Left lung (tissue), 10 donors: ENCODE data around the gene MAZ. TPM values are rescaled to one million over a fixed set of nuclear protein-coding genes. Genes with fewer than 3 reads are reported as not detected.

Experiments
- ATAC-seq: fragments of 200-7000 bp; cut with Tn5 transposase; one replicate; pipeline ENCODE4 v1.9.1; 2020; ENCODE audit warnings: moderate library complexity
- DNase-seq, 4 donors: peaks; one replicate each; pipeline ENCODE4 v3.0.0-alpha.2; 2013 to 2020
- H3K27ac ChIP-seq, 2 donors: fragments of 200-600 bp; sonication (generic) in 1 of 2; one replicate each; pipeline versions ENCODE4 v1.5.0 to v1.8.0; 2020 to 2021
- H3K27me3 ChIP-seq, 2 donors: fragments of 200-600 bp; sonication (generic) in 1 of 2; one replicate each; pipeline versions ENCODE4 v1.5.0 to v1.8.0; 2020 to 2021
- H3K36me3 ChIP-seq, 2 donors: fragments of 200-600 bp; sonication (generic) in 1 of 2; one replicate each; pipeline versions ENCODE4 v1.5.0 to v1.8.0; 2020 to 2021
- H3K4me1 ChIP-seq, 2 donors: fragments of 200-600 bp; one replicate each; pipeline ENCODE4 v1.8.0; 2021
- H3K4me3 ChIP-seq, 2 donors: fragments of 200-600 bp; sonication (generic) in 1 of 2; one replicate each; pipeline versions ENCODE4 v1.5.0 to v1.8.0; 2020 to 2021; ENCODE audit warnings: mild to moderate bottlenecking in 1 of 2
- H3K9me3 ChIP-seq, 2 donors: fragments of 200-600 bp; sonication (generic) in 1 of 2; one replicate each; pipeline versions ENCODE4 v1.5.0 to v1.8.0; 2020 to 2021
- CTCF ChIP-seq, 2 donors: fragments of 200-600 bp; sonication (generic) in 1 of 2; IDR thresholded peaks; one replicate each; pipeline versions ENCODE4 v1.5.0 to v1.8.0; 2021; ENCODE audit warnings: antibody characterized with exemption in 2 of 2
- intact Hi-C, 2 donors: fragments of 100-400 bp; cut with DNase I; formaldehyde crosslinking; loops; one replicate each; pipeline versions ENCODE4 v1.11.2 to v1.14.2; 2022
- polyA plus RNA-seq, 6 donors: library from polyadenylated mRNA; unstranded; fragments of 120-200 nt; gene quantifications; one replicate each; pipeline ENCODE4 v1.2.1, GENCODE V29; 2013; ENCODE audit not compliant: insufficient read length in 6 of 6
- total RNA-seq, 2 donors: library from RNA; stranded (reverse); fragmentation: NEBNext Ultra II Directional; extraction: Animal tissue kit (Norgen Biotek cat#: 25700); gene quantifications; one replicate each; pipeline ENCODE4 v1.2.1, GENCODE V29; 2021
- donor health status: DM: no; HTN: yes; CAD: no.
- donor health status: DM: no; HTN: no; CAD: no.

The MAZ gene
- total and polyA plus RNA-seq, 8 donors, result 193 to 353 (median 287) TPM

GRCh38 chr16:29816694-29817441, 10.5 kb downstream of the MAZ start:
- Histone ChIP-seq H3K4me1 (peaks cover 31 to 74% of the 10 kb centered on the region in 2 donors), H3K27ac (peak overlapping the region; percentile 97), H3K27me3 (peaks cover 0 to 13% of the 10 kb centered on the region in 2 donors), H3K9me3 (no peaks in the 10 kb centered on the region), H3K4me3 (peak overlapping the region; percentile 75 to 84), H3K36me3 (peaks cover 0 to 9% of the 10 kb centered on the region in 2 donors)
- DNase-seq, result peak in 3 of 4 donors; percentile 45 to 91 (median 75)
- intact Hi-C loops, result no loop called here
- ATAC-seq, result peak; percentile 38
- no peak for TF ChIP-seq CTCF (IDR thresholded peaks at IDR 0.05)

GRCh38 chr16:29818082-29818481, 11.8 kb downstream of the MAZ start:
- ATAC-seq, result no peak
- DNase-seq, result no peak
- intact Hi-C loops, result no loop called here
- Histone ChIP-seq H3K4me1 (peaks cover 43 to 74% of the 10 kb centered on the region in 2 donors), H3K27ac (peak overlapping the region in 1 of 2 donors; percentile 97), H3K4me3 (peak overlapping the region in 1 of 2 donors; percentile 84), H3K27me3 (peaks cover 0 to 1% of the 10 kb centered on the region in 2 donors), H3K36me3 (peaks cover 0 to 9% of the 10 kb centered on the region in 2 donors), H3K9me3 (no peaks in the 10 kb centered on the region)
- no peak for TF ChIP-seq CTCF (IDR thresholded peaks at IDR 0.05)

GRCh38 chr16:29819506-29819905, 13.2 kb downstream of the MAZ start:
- Histone ChIP-seq H3K9me3 (no peaks in the 10 kb centered on the region), H3K4me3 (peak overlapping the region in 1 of 2 donors; percentile 84), H3K27ac (peak overlapping the region; percentile 89 to 92), H3K36me3 (peaks cover 0 to 9% of the 10 kb centered on the region in 2 donors), H3K27me3 (no peaks in the 10 kb centered on the region), H3K4me1 (peaks cover 56 to 83% of the 10 kb centered on the region in 2 donors)
- DNase-seq (no peak), ATAC-seq (no peak)
- intact Hi-C loops, result no loop called here
- TF ChIP-seq CTCF (IDR thresholded peaks at IDR 0.05), result no peak

GRCh38 chr16:29820271-29820701, 14.0 kb downstream of the MAZ start, which contains the start of gene MVP:
MVP (plus strand) TSS chr16:29820462; CDS start chr16:29830550, 10,088 bp downstream.
- Histone ChIP-seq H3K9me3 (no peaks in the 10 kb centered on the region), H3K4me1 (peaks cover 56 to 83% of the 10 kb centered on the region in 2 donors), H3K4me3 (peak within 1 kb of the TSS; percentile 53 to 84), H3K27ac (peak within 1 kb of the TSS; percentile 89 to 92), H3K27me3 (no peaks in the 10 kb centered on the region), H3K36me3 (peaks cover 0 to 9% of the 10 kb centered on the region in 2 donors)
- peak; percentile 51 for ATAC-seq
- intact Hi-C loops, result no loop called here
- peak in 3 of 4 donors; percentile 45 to 93 (median 82) for DNase-seq
- TF ChIP-seq CTCF (IDR thresholded peaks at IDR 0.05), result no peak
